GM23338 (cell line): ENCODE data around the gene SBK1. TPM values are rescaled to one million over a fixed set of nuclear protein-coding genes. Genes with fewer than 3 reads are reported as not detected.

Source experiments
- ATAC-seq: fragments of 200-7000 bp; cut with Tn5 transposase; 3 replicates; pipeline ENCODE4 v1.9.1; 2020
- DNase-seq: peaks from one replicate; pipeline ENCODE4 v3.0.0-alpha.2; 2015; ENCODE audit warnings: low spot score
- H2AFZ ChIP-seq: fragments of 200-600 bp; sonication (generic); 2 replicates; pipeline ENCODE4 v1.8.0; 2016; ENCODE audit warnings: antibody characterized with exemption, mild to moderate bottlenecking, moderate library complexity
- H3F3A ChIP-seq: fragments of 200-600 bp; sonication (generic); replicated peaks from 2 replicates; pipeline ENCODE4 v1.8.0; 2017; ENCODE audit warnings: antibody characterized with exemption, mixed run types, low read depth
- H3K27ac ChIP-seq: fragments of 200-600 bp; sonication (generic); 2 replicates; pipeline ENCODE4 v1.6.1; 2016; ENCODE audit warnings: low read depth
- H3K27me3 ChIP-seq: fragments of 200-600 bp; sonication (generic); 2 replicates; pipeline ENCODE4 v1.8.0; 2016; ENCODE audit warnings: mild to moderate bottlenecking, mixed run types, moderate library complexity; ENCODE audit not compliant: insufficient read depth
- H3K36me3 ChIP-seq: fragments of 200-600 bp; sonication (generic); 2 replicates; pipeline ENCODE4 v1.8.0; 2016; ENCODE audit warnings: mild to moderate bottlenecking; ENCODE audit not compliant: insufficient read depth
- H3K4me1 ChIP-seq: fragments of 200-600 bp; sonication (generic); 2 replicates; pipeline ENCODE4 v1.8.0; 2016; ENCODE audit warnings: mild to moderate bottlenecking, moderate library complexity; ENCODE audit not compliant: insufficient read depth
- H3K4me2 ChIP-seq: fragments of 200-600 bp; sonication (generic); 2 replicates; pipeline ENCODE4 v1.7.1; 2017; ENCODE audit warnings: mixed run types
- H3K4me3 ChIP-seq: fragments of 200-600 bp; sonication (generic); 2 replicates; pipeline ENCODE4 v1.6.1; 2016; ENCODE audit warnings: mixed run types
- H3K79me2 ChIP-seq: fragments of 200-600 bp; sonication (generic); replicated peaks from 2 replicates; pipeline ENCODE4 v1.8.0; 2017; ENCODE audit warnings: mild to moderate bottlenecking; ENCODE audit not compliant: insufficient read depth
- H3K9me2 ChIP-seq: fragments of 200-600 bp; sonication (generic); 2 replicates; pipeline ENCODE4 v1.8.0; 2017; ENCODE audit not compliant: insufficient read depth
- H4K20me1 ChIP-seq: fragments of 200-600 bp; sonication (generic); replicated peaks from 2 replicates; pipeline ENCODE4 v1.8.0; 2017; ENCODE audit warnings: mild to moderate bottlenecking; ENCODE audit not compliant: insufficient read depth
- H3K27ac Mint-ChIP-seq: 2 replicates; pipeline ENCODE4 v1.8.0; 2020; ENCODE audit warnings: inconsistent platforms, mild to moderate bottlenecking, moderate library complexity, mixed read lengths
- H3K27me3 Mint-ChIP-seq: 3 replicates; pipeline ENCODE4 v1.8.0; 2022; ENCODE audit warnings: low read depth, mild to moderate bottlenecking, moderate library complexity, mixed read lengths, inconsistent platforms; ENCODE audit not compliant: insufficient read depth, poor library complexity
- H3K36me3 Mint-ChIP-seq: 3 replicates; pipeline ENCODE4 v1.8.0; 2021; ENCODE audit warnings: low read depth, mild to moderate bottlenecking, inconsistent platforms, moderate library complexity, mixed read lengths
- H3K4me1 Mint-ChIP-seq: 3 replicates; pipeline ENCODE4 v1.8.0; 2020; ENCODE audit warnings: mild to moderate bottlenecking, inconsistent platforms, mixed read lengths
- H3K4me3 Mint-ChIP-seq: 3 replicates; pipeline ENCODE4 v1.8.0; 2021; ENCODE audit warnings: moderate library complexity, mild to moderate bottlenecking, inconsistent platforms, mixed read lengths
- H3K9me3 Mint-ChIP-seq: 3 replicates; pipeline ENCODE4 v1.8.0; 2020; ENCODE audit warnings: moderate library complexity, mild to moderate bottlenecking, inconsistent platforms, mixed read lengths
- CREB1 ChIP-seq: fragments of 250-450 bp; sonication (Bioruptor Pico); IDR thresholded peaks from 2 replicates; pipeline ENCODE4 v1.5.0; 2020; ENCODE audit warnings: low read depth, mild to moderate bottlenecking, moderate library complexity
- ETS1 ChIP-seq: IDR thresholded peaks from 2 replicates; pipeline ENCODE4 v1.6.1; 2016; ENCODE audit warnings: antibody characterized with exemption
- EZH2phosphoT487 ChIP-seq: fragments of 200-600 bp; sonication (generic); IDR thresholded peaks from one replicate; pipeline ENCODE4 v1.8.1; 2018; ENCODE audit warnings: antibody characterized with exemption; ENCODE audit not compliant: unreplicated experiment
- NANOG ChIP-seq: IDR thresholded peaks from 2 replicates; pipeline ENCODE4 v1.6.1; 2016; ENCODE audit warnings: antibody characterized with exemption, borderline replicate concordance
- POLR2AphosphoS5 ChIP-seq: IDR thresholded peaks from 2 replicates; pipeline ENCODE4 v1.6.1; 2016; ENCODE audit warnings: antibody characterized with exemption, low read depth
- STAT1 ChIP-seq: IDR thresholded peaks from one replicate; pipeline ENCODE4 v1.6.1; 2016; ENCODE audit warnings: antibody characterized with exemption; ENCODE audit not compliant: unreplicated experiment
- ZNF114 ChIP-seq: fragments of 250-450 bp; sonication (Bioruptor Pico); IDR thresholded peaks from 2 replicates; pipeline ENCODE4 v1.5.0; 2020; ENCODE audit warnings: mild to moderate bottlenecking, moderate library complexity
- ZNF331 ChIP-seq: fragments of 250-450 bp; sonication (Bioruptor Pico); IDR thresholded peaks from 2 replicates; pipeline ENCODE4 v1.5.0; 2020; ENCODE audit warnings: low read depth, mild to moderate bottlenecking, moderate library complexity
- ZNF462 ChIP-seq: fragments of 250-450 bp; sonication (Bioruptor Pico); IDR thresholded peaks from 2 replicates; pipeline ENCODE4 v1.5.0; 2020; ENCODE audit warnings: mild to moderate bottlenecking, moderate library complexity
- polyA plus RNA-seq: library from polyadenylated mRNA; unstranded; fragments of >200 nt; fragmentation: Nextera tagmentation; extraction: Ambion mirVana; gene quantifications from 2 replicates; pipeline ENCODE4 v1.2.1, GENCODE V29; 2016
- total RNA-seq: library from RNA; depleted of rRNA; stranded (reverse); fragments of >200 nt; shearing (Covaris generic); gene quantifications from 2 replicates; pipeline ENCODE4 v1.2.3, GENCODE V29; 2014
- TF ChIP-seq, protein P1 (sequence below): IDR thresholded peaks from one replicate; pipeline ENCODE4 v1.6.1; 2018; ENCODE audit warnings: antibody characterized with exemption; ENCODE audit not compliant: unreplicated experiment

Gene SBK1
- total and polyA plus RNA-seq, 2 experiments from 2014 or later: 23.9 to 68.1 TPM

- Histone ChIP-seq H3K79me2 (no peaks in the 10 kb centered on the region), H3K27me3 (no peaks in the 10 kb centered on the region), H3K4me3 (no peak overlapping the region), H3K4me1 (peaks cover 39% of the 10 kb centered on the region), H3K27ac (no peak overlapping the region), H3K9me2 (no peaks in the 10 kb centered on the region), H4K20me1 (no peaks in the 10 kb centered on the region; the same call in 1 of the 2 replicates), H2AFZ (peak overlapping the region; percentile 93), H3K36me3 (no peaks in the 10 kb centered on the region; the same call in 1 of the 2 replicates), H3K4me2 (no peak overlapping the region), H3F3A (no peaks in the 10 kb centered on the region)
- peaks cover 56% of the 10 kb centered on the region for H3K4me1 Mint-ChIP-seq
- H3K27ac Mint-ChIP-seq: no peak overlapping the region
- H3K36me3 Mint-ChIP-seq: no peaks in the 10 kb centered on the region
- H3K27me3 Mint-ChIP-seq: peaks cover 15% of the 10 kb centered on the region
- DNase-seq (no peak), ATAC-seq (peak; percentile 12)
- H3K9me3 Mint-ChIP-seq: no peaks in the 10 kb centered on the region; the same call in 2 of the 3 replicates
- no peak overlapping the region for H3K4me3 Mint-ChIP-seq
- no peak for TF ChIP-seq POLR2AphosphoS5
- TF ChIP-seq NANOG: no peak
- TF ChIP-seq EZH2phosphoT487: no peak
- TF ChIP-seq, protein P1, sequence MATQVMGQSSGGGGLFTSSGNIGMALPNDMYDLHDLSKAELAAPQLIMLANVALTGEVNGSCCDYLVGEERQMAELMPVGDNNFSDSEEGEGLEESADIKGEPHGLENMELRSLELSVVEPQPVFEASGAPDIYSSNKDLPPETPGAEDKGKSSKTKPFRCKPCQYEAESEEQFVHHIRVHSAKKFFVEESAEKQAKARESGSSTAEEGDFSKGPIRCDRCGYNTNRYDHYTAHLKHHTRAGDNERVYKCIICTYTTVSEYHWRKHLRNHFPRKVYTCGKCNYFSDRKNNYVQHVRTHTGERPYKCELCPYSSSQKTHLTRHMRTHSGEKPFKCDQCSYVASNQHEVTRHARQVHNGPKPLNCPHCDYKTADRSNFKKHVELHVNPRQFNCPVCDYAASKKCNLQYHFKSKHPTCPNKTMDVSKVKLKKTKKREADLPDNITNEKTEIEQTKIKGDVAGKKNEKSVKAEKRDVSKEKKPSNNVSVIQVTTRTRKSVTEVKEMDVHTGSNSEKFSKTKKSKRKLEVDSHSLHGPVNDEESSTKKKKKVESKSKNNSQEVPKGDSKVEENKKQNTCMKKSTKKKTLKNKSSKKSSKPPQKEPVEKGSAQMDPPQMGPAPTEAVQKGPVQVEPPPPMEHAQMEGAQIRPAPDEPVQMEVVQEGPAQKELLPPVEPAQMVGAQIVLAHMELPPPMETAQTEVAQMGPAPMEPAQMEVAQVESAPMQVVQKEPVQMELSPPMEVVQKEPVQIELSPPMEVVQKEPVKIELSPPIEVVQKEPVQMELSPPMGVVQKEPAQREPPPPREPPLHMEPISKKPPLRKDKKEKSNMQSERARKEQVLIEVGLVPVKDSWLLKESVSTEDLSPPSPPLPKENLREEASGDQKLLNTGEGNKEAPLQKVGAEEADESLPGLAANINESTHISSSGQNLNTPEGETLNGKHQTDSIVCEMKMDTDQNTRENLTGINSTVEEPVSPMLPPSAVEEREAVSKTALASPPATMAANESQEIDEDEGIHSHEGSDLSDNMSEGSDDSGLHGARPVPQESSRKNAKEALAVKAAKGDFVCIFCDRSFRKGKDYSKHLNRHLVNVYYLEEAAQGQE: no peak
- TF ChIP-seq CREB1: no peak
- TF ChIP-seq ETS1: no peak
- TF ChIP-seq ZNF331 (CRISPR knock-in tag): no peak
Observed at GRCh38 chr16:28255838-28256237, 36.5 kb upstream of the SBK1 start.

GRCh38 chr16:28257256-28257655 lies 35.1 kb upstream of the SBK1 start:
- Mint-ChIP-seq H3K36me3 (no peaks in the 10 kb centered on the region), H3K4me1 (peaks cover 53% of the 10 kb centered on the region), H3K9me3 (no peaks in the 10 kb centered on the region; the same call in 2 of the 3 replicates), H3K27me3 (peaks cover 15% of the 10 kb centered on the region), H3K4me3 (no peak overlapping the region), H3K27ac (no peak overlapping the region)
- H3K79me2 ChIP-seq: no peaks in the 10 kb centered on the region
- no peak overlapping the region for H3K4me2 ChIP-seq
- no peaks in the 10 kb centered on the region; the same call in 1 of the 2 replicates for H3K36me3 ChIP-seq
- no peaks in the 10 kb centered on the region for H3F3A ChIP-seq
- H2AFZ ChIP-seq: no peak overlapping the region
- H3K27ac ChIP-seq: no peak overlapping the region
- H3K9me2 ChIP-seq: no peaks in the 10 kb centered on the region
- H4K20me1 ChIP-seq: no peaks in the 10 kb centered on the region; the same call in 1 of the 2 replicates
- peaks cover 25% of the 10 kb centered on the region for H3K4me1 ChIP-seq
- no peak for DNase-seq
- ATAC-seq: no peak
- no peaks in the 10 kb centered on the region for H3K27me3 ChIP-seq
- no peak overlapping the region for H3K4me3 ChIP-seq
- TF ChIP-seq ZNF114 (CRISPR knock-in tag): no peak
- no peak for TF ChIP-seq NANOG
- no peak for TF ChIP-seq STAT1
- no peak for TF ChIP-seq ZNF462
